Activated T-helper 17 cell treated with anti-CD3 and anti-CD28 coated beads, Interleukin-2, amount 50 U/mL, for 72 hours (primary cell): ENCODE data around the gene MEN1. TPM values are rescaled to one million over a fixed set of nuclear protein-coding genes. Genes with fewer than 3 reads are reported as not detected.
A peak's percentile ranks its signal among the peaks of the same experiment; 100 is the strongest.
"Not testable (repeated sequence)": the region's sequence is repeated elsewhere in the genome, so short reads cannot be mapped to it uniquely, and the experiment has no call there.

ENCODE experiments used
- ATAC-seq: fragments of 150-1000 bp; cut with Tn5 transposase; replicated peaks from 2 replicates; pipeline ENCODE4 v1.10.0; 2021; ENCODE audit warnings: mild to moderate bottlenecking, moderate library complexity
- H3K27ac Mint-ChIP-seq: one replicate; pipeline ENCODE4 v1.8.0; 2022; ENCODE audit warnings: mixed read lengths
- H3K27me3 Mint-ChIP-seq: one replicate; pipeline ENCODE4 v1.8.0; 2022; ENCODE audit warnings: mixed read lengths
- H3K36me3 Mint-ChIP-seq: one replicate; pipeline ENCODE4 v1.8.0; 2022; ENCODE audit warnings: low read depth, mild to moderate bottlenecking, mixed read lengths
- H3K4me1 Mint-ChIP-seq: one replicate; pipeline ENCODE4 v1.8.0; 2022; ENCODE audit warnings: mixed read lengths
- H3K4me3 Mint-ChIP-seq: one replicate; pipeline ENCODE4 v1.8.0; 2022; ENCODE audit warnings: mild to moderate bottlenecking, mixed read lengths
- H3K9me3 Mint-ChIP-seq: one replicate; pipeline ENCODE4 v1.8.0; 2022; ENCODE audit warnings: mixed read lengths
- total RNA-seq, 2 donors: library from RNA; stranded (reverse); gene quantifications; one replicate each; pipeline ENCODE4 v1.2.3, GENCODE V29; 2022

MEN1 gene
- total RNA-seq, 2 donors from 2014 or later = 17.9 to 28.2 TPM

DNA sequence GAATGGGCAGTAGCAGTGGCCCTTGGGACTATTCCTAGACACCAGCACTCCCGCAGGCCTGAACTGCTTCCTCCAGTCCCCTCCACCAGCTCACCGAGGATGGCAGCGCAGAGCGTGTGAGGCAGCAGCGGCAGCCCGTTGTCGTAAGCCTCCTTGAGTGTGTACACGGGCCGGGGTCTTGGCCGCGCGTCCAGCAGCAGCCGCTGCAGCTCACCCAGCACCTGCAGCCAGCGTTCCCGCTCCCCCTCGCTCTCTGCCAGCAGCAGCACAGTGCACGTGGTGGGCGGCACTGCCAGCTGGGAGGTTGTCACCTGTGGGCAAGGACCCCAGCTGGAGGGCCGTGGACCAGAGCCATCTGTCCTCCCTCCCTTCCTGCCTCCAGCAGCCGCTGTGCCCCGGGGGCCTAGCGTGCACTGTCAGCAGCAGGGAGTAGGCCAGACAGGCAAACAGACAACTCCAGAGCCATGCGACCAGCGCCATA lies 21.1 kb upstream of the MEN1 start:
- Mint-ChIP-seq H3K4me3 (no peak overlapping the region), H3K4me1 (no peaks in the 10 kb centered on the region), H3K9me3 (no peaks in the 10 kb centered on the region), H3K36me3 (no peaks in the 10 kb centered on the region), H3K27me3 (no peaks in the 10 kb centered on the region), H3K27ac (no peak overlapping the region)
- no peak for ATAC-seq

DNA sequence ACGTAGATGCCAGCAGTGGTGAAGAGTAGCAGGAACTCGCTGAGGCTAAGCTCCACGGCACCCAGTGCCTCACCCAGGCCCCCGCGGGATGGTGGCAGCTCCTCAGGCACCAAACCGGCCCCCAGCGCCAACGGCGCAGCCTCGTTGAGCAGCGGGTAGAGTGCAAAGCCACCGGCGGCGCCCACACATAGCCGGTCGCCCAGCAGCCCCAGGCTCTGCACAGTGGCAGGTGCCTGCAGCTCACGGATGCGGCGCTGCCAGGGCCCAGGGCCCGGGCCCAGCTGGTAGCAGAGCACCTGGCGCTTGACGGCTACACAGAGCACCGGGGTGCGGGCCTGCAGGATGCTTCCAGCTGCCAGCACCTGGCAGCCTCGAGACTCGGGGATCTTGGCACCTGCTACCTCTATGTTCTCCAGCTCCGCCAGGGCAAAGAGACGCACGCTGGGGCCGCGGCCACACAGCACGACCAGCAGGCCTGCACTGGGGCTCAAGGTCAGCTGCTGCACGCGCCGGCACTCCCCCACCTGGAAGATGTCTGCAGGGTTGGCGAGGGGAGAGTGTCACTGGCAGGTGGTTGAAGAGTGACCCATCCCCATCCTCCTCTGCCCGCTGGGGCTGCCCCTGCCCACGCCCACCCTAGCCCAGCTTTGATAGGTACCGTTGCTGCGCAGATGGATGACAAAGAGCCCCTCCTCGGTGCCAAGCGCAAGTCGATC lies 19.3 kb upstream of the MEN1 start:
- H3K27me3 Mint-ChIP-seq = no peaks in the 10 kb centered on the region
- H3K27ac Mint-ChIP-seq = no peak overlapping the region
- no peaks in the 10 kb centered on the region for H3K36me3 Mint-ChIP-seq
- H3K4me3 Mint-ChIP-seq = no peak overlapping the region
- ATAC-seq = no peak
- no peaks in the 10 kb centered on the region for H3K9me3 Mint-ChIP-seq
- no peaks in the 10 kb centered on the region for H3K4me1 Mint-ChIP-seq

DNA sequence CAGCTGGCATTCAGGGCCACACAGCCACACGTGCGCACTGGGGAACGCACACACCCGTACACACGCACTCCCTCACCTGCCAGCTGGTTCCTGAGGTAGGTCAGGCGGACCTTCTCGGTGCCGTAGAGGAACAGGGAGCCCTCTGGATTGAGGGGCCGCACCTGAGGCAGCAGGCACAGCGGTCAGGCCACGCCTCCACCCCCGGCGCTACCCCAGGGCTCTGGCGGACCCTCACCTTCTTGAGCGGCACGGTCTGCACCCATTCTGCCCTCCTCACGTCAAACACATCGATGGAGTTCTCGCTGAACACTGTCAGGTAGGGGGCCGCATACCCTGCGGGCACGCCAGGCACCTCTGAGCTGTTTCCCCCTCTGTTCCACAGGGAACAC lies 17.1 kb upstream of the MEN1 start:
- Mint-ChIP-seq H3K27me3 (no peaks in the 10 kb centered on the region), H3K4me3 (no peak overlapping the region), H3K27ac (no peak overlapping the region), H3K36me3 (no peaks in the 10 kb centered on the region), H3K4me1 (no peaks in the 10 kb centered on the region), H3K9me3 (no peaks in the 10 kb centered on the region)
- ATAC-seq = no peak

DNA sequence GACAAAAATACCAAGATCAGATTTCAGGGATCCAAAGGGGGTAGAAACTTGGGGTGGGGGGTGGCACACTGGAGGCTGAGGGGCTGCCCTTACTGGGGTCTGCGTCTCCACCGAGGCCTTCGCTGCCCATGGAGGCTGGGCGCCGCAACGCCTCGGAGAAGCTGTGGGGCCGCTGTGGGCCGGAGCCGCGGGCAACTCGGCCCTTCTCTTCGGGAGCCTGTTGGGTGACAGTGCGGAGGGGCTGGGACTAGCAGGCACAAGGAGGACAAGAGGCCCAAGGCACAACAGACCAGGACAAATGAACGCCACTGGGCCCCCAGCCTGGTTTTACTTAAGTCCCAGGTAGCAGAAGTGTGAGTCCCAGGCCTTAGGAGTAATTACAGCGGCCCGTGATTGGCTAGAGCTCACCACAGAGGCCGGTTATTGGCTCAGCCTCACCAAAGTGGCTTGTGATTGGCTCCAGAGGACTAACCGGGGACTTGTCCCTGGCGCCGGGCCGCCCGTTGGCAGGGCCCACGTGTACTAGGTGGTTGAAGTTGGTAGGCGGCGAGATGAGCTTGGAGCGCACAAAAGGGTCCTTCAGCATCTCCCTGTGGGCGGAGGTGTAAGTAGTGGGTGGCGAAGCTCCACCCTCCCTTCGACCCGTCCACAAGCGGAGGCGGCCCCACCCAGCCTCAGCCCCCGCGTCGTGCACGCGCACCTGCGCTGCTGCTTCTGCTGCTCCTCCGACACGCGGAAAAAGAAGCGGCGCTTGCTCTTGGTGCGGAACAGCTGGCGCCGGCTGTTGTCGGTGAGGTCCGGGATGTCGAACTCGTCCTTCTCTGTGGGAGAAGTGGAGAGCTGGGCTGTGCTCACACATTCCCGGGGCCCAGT lies 16.5 kb upstream of the MEN1 start:
- no peak for ATAC-seq
- Mint-ChIP-seq H3K27me3 (no peaks in the 10 kb centered on the region), H3K27ac (no peak overlapping the region), H3K4me3 (no peak overlapping the region), H3K4me1 (no peaks in the 10 kb centered on the region), H3K36me3 (no peaks in the 10 kb centered on the region), H3K9me3 (no peaks in the 10 kb centered on the region)

DNA sequence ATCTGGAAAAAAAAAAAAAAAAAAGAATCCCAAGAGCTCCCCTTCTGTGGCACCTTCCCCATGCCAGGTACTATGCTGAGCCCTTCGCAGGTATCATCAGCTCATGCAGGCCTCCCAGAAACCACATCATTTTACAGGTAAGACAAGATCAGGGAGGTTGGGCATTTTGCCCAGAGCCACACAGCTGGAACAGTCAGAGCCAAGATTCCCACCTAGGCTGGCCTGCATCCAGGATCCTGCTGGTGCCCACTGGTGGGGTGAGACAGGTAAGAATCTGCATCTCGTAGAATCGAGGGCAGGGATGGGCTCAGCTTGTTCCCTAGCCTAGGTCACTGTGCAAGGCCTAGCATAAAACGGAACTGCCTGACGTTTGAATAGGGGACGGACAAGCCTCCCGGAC lies 15.7 kb upstream of the MEN1 start:
- Mint-ChIP-seq H3K4me1 (no peaks in the 10 kb centered on the region), H3K9me3 (no peaks in the 10 kb centered on the region), H3K27ac (no peak overlapping the region), H3K36me3 (no peaks in the 10 kb centered on the region), H3K4me3 (no peak overlapping the region), H3K27me3 (no peaks in the 10 kb centered on the region)
- no peak for ATAC-seq

DNA sequence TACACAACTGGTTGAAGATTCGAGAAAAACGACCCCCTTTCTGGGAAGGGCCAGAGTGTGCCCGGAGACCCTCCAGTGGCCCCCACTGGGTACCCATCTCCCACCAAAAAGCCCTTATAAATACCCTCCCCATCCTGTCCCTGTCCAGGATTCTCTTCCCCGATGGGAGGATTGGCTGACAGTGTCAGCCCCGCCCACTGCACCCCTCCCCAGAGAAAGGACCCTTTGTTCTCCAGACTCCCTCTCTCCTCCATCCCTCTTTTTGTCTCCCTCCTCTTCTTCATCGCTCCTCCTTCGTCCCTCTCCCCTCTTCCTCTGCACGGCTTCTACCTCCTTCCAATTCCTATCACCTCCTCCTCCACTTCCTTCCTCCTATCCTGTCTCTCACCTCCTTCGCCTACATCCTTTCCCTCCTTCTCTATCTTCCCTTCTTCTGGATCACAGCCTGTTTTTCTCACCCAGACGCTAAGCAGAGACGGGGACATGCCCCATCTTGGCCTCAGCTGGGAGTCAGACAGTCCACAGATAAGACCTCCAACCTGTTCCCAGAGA lies 13.3 kb upstream of the MEN1 start:
- Mint-ChIP-seq H3K9me3 (no peaks in the 10 kb centered on the region), H3K27me3 (no peaks in the 10 kb centered on the region), H3K27ac (no peak overlapping the region), H3K4me1 (no peaks in the 10 kb centered on the region), H3K4me3 (no peak overlapping the region), H3K36me3 (no peaks in the 10 kb centered on the region)
- ATAC-seq = no peak

DNA sequence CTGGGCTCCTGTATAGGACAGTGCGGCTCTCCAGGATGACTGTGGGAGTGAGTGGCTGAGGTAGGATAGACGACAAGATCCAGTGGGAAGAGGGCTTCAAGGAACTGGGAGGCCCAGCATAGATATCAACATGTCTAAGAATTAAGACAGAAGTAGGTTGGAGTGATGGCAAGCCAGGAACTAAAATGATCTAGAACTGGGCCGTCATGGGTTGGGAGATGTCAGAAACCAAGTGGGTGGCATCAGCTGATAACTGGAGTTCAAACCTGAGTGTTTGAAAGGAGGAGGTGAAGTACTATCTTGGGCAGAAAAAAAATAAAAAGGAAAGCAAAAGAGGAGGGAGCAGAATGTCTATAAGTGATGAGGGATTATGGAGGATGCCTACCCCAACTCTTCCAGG lies 7.1 kb upstream of the MEN1 start:
- H3K4me3 Mint-ChIP-seq = no peak overlapping the region
- no peaks in the 10 kb centered on the region for H3K27me3 Mint-ChIP-seq
- no peaks in the 10 kb centered on the region for H3K36me3 Mint-ChIP-seq
- peak overlapping the region; percentile 1 for H3K27ac Mint-ChIP-seq
- H3K4me1 Mint-ChIP-seq = no peaks in the 10 kb centered on the region
- no peaks in the 10 kb centered on the region for H3K9me3 Mint-ChIP-seq
- ATAC-seq = no peak

DNA sequence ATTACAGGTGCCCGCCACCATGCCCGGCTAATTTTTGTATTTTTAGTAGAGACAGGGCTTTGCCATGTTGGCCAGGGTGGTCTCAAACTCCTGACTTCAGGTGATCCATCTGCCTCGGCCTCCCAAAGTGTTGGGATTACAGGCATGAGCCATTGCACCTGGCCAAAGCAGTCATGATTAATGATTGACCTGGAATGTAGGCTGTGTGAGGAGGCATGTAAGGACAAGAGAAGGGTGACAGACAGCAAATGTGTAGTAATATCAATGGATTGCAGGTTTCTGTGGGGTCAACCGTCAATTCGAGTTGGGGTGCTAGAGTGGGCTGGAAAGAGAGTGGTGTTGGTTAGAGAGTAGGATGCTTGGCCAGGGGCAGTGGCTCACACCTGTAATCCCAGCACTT lies 5.1 kb upstream of the MEN1 start:
- ATAC-seq, H3K27me3 Mint-ChIP-seq, H3K4me1 Mint-ChIP-seq, H3K4me3 Mint-ChIP-seq, H3K36me3 Mint-ChIP-seq, H3K9me3 Mint-ChIP-seq, H3K27ac Mint-ChIP-seq: not testable (repeated sequence)

DNA sequence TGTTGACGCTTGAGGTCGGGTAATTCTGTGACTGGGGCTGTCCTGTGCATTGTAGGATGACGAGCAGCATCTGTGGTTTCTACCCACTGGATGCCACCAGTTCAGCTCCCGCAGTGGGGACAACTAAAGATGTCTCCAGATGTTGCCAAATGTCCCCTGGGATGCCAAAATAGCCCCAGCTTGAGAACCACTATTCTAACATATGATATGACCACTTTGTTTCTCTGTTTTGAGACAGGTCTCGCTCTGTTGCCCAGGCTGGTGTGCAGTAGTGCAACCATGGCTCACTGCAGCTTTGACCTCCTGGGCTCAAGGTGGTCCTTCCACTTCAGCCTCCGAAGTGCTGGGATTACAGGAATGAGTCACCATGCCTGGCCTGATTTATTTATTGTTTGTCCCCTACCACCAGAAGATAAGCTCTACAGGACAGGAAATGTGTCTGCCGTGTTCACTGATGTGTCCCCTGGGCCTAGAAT lies 4.4 kb upstream of the MEN1 start:
- Mint-ChIP-seq H3K4me1 (no peaks in the 10 kb centered on the region), H3K27me3 (no peaks in the 10 kb centered on the region), H3K9me3 (no peaks in the 10 kb centered on the region), H3K4me3 (no peak overlapping the region), H3K36me3 (no peaks in the 10 kb centered on the region), H3K27ac (no peak overlapping the region)
- no peak for ATAC-seq

DNA sequence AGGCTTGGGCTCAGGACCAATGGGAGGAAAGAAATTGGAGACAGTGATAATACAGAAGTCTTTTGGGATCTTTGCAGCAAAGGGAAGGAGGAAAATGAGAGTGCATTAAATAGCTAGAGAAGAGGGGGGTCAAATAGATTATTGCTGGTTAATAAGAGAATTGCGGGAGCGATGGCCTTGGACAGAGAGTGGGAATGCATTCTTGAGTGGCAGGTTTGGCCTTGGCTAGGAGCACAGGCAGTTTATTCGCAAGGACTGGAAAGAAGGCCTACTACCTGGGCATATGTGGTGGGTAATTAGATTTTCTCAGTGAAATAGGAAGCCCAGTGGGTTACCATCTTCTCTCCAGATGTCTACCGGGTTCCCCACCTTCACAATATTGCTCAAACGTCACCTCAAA lies 3.5 kb upstream of the MEN1 start:
- Mint-ChIP-seq H3K36me3 (no peaks in the 10 kb centered on the region), H3K27me3 (no peaks in the 10 kb centered on the region), H3K4me1 (peaks cover 6% of the 10 kb centered on the region), H3K9me3 (no peaks in the 10 kb centered on the region), H3K27ac (no peak overlapping the region), H3K4me3 (no peak overlapping the region)
- no peak for ATAC-seq

DNA sequence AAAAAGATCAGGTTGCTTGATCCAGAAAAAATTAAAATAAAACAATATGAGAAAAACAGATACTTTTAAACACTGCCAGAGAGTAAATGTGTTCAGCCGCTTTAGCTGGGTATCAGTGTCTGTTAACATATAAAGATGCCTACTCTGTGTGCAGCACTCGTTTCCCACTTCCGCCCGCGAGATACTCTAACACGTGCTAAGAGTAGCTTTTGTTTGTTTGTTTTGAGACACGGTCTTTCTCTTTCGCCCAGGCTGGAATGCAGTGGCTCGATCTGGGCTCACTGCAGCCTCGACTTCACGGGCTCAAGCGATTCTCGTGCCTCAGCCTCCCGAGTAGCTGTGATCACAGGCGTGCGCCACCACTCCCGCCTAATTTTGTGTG lies 531 bp upstream of the MEN1 start:
- peaks cover 12% of the 10 kb centered on the region for H3K36me3 Mint-ChIP-seq
- H3K4me1 Mint-ChIP-seq = peaks cover 12% of the 10 kb centered on the region
- peak; percentile 44 for ATAC-seq
- H3K27ac Mint-ChIP-seq = peak overlapping the region; percentile 94
- no peaks in the 10 kb centered on the region for H3K9me3 Mint-ChIP-seq
- H3K27me3 Mint-ChIP-seq = no peaks in the 10 kb centered on the region
- H3K4me3 Mint-ChIP-seq = peak overlapping the region; percentile 94

DNA sequence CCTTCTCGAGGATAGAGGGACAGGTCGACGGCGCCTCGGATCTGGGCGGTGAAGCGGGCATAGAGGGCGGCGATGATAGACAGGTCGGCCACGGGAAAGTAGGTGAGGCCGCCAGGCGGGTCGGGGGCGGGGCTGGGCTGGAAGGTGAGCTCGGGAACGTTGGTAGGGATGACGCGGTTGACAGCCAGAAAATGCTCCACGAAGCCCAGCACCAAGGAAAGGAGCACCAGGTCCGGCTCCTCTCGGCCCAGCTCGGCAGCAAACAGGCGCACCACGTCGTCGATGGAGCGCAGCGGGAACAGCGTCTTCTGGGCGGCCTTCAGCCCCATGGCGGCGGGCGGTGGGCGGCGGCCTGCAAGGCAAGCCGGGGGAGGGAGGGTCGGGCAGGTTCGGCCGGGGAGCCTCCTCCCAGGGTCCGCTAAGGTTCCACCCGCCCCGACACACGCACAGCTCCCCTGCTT lies 540 bp downstream of the MEN1 start:
- H3K27me3 Mint-ChIP-seq = no peaks in the 10 kb centered on the region
- H3K4me3 Mint-ChIP-seq = peak overlapping the region; percentile 94
- H3K4me1 Mint-ChIP-seq = peaks cover 12% of the 10 kb centered on the region
- H3K9me3 Mint-ChIP-seq = no peaks in the 10 kb centered on the region
- ATAC-seq = peak; percentile 46
- peaks cover 12% of the 10 kb centered on the region for H3K36me3 Mint-ChIP-seq
- H3K27ac Mint-ChIP-seq = peak overlapping the region; percentile 94

DNA sequence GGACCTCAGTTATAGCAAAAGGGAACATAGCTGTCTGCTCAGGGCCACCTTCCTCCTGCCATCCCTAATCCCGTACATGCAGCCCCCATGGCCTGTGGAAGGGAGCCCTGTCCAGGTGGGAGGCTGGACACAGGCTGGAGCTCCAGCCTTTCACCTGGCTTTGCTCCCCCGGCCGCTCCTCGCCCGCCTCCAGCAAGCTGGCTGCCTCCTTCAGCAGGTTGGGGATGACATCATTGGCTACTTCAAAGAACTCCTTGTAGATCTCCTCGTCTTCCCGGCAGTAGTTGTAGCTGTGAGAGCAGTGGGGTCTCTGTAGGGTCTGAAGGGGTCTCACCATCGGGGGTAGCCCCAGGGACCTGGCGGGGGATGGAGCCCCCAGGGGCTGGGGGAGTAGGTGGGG lies 4.9 kb downstream of the MEN1 start:
- H3K4me3 Mint-ChIP-seq = no peak overlapping the region
- H3K4me1 Mint-ChIP-seq = peaks cover 17% of the 10 kb centered on the region
- ATAC-seq = no peak
- no peak overlapping the region for H3K27ac Mint-ChIP-seq
- H3K36me3 Mint-ChIP-seq = peaks cover 30% of the 10 kb centered on the region
- no peaks in the 10 kb centered on the region for H3K27me3 Mint-ChIP-seq
- H3K9me3 Mint-ChIP-seq = no peaks in the 10 kb centered on the region

DNA sequence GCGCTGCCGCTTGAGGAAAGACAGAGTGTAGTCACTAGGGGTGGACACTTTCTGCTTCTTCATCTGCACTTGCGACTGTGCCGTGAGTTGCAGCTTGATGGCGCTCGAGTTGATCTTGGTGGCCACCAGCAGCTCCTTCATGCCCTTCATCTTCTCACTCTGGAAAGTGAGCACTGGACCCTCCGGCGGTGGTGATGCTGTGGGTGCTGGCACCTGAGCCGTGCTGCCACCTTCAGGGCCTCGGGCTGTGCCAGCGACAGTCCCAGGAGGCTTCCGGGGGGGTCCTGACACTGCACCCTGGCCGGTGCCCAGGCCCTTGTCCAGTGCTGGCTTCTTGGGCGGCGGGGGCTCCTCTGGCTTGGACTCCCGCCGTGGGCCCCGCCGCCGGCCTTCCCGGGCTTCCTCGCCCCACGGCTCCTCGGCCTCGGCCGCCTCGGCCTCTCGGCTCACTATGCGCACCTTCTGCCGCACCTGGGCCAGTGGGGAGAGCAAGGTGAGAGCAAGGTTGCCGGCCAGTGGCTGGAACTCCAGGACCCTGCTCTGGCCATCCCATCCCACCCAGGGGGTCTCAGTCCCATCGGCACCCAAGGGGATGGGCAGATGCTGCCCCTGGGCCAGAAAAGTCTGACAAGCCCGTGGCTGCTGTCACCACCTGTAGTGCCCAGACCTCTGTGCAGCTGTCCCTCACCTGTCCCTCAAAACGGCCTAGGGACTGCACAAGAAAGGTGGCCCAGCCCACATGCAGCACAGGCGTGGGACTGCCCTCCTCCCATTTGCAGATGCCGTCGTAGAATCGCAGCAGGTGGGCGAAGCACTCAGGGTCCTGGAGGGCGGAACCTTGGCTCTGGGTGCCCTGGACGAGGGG lies 5.8 kb downstream of the MEN1 start:
- peaks cover 36% of the 10 kb centered on the region for H3K36me3 Mint-ChIP-seq
- no peak for ATAC-seq
- peak overlapping the region; percentile 88 for H3K4me3 Mint-ChIP-seq
- no peak overlapping the region for H3K27ac Mint-ChIP-seq
- H3K4me1 Mint-ChIP-seq = peaks cover 16% of the 10 kb centered on the region
- H3K9me3 Mint-ChIP-seq = no peaks in the 10 kb centered on the region
- no peaks in the 10 kb centered on the region for H3K27me3 Mint-ChIP-seq
